SU-DHL-6 (cell line): ENCODE data around the gene ACTG1.

ENCODE experiments used
- H2AFZ ChIP-seq: fragments of 200-600 bp; sonication (generic); 2 replicates; pipeline ENCODE4 v1.6.1; 2014; ENCODE audit warnings: low read depth, mild to moderate bottlenecking, moderate library complexity, mixed read lengths, antibody characterized with exemption, low read length; ENCODE audit not compliant: severe bottlenecking
- H3F3A ChIP-seq: fragments of 200-600 bp; shearing (Covaris generic); 2 replicates; pipeline ENCODE4 v1.6.0; 2016; ENCODE audit warnings: antibody characterized with exemption, mild to moderate bottlenecking; ENCODE audit not compliant: insufficient read depth
- H3K27ac ChIP-seq: fragments of 200-600 bp; sonication (generic); 2 replicates; pipeline ENCODE4 v1.5.1; 2016; ENCODE audit warnings: low read depth, mild to moderate bottlenecking, low read length, moderate library complexity, mixed read lengths
- H3K27me3 ChIP-seq: fragments of 200-600 bp; sonication (generic), shearing (Covaris generic); 2 replicates; pipeline ENCODE4 v1.6.0; 2014; ENCODE audit warnings: mild to moderate bottlenecking, low read length
- H3K36me3 ChIP-seq: fragments of 200-600 bp; sonication (generic); 2 replicates; pipeline ENCODE4 v1.6.1; 2014; ENCODE audit warnings: mild to moderate bottlenecking, low read length, mixed read lengths
- H3K4me2 ChIP-seq: fragments of 300-600, 200-600 bp; shearing (Covaris generic), sonication (generic); 2 replicates; pipeline ENCODE4 v1.6.0; 2014; ENCODE audit warnings: low read length, low read depth, mild to moderate bottlenecking; ENCODE audit not compliant: poor library complexity, severe bottlenecking
- H3K4me3 ChIP-seq: fragments of 200-600 bp; sonication (generic); 2 replicates; pipeline ENCODE4 v1.5.1; 2014; ENCODE audit warnings: antibody characterized with exemption, low read length, mild to moderate bottlenecking, mixed read lengths; ENCODE audit not compliant: insufficient read depth, poor library complexity, severe bottlenecking
- H3K79me2 ChIP-seq: fragments of 200-600 bp; sonication (generic); 2 replicates; pipeline ENCODE4 v1.6.1; 2014; ENCODE audit warnings: mild to moderate bottlenecking, low read length, moderate library complexity; ENCODE audit not compliant: insufficient read depth
- H3K9ac ChIP-seq: fragments of 200-600 bp; sonication (generic); 2 replicates; pipeline ENCODE4 v1.7.0; 2014; ENCODE audit warnings: mild to moderate bottlenecking, low read length
- H3K9me2 ChIP-seq: fragments of 200-600 bp; sonication (generic); replicated peaks from 2 replicates; pipeline ENCODE4 v1.6.1; 2014; ENCODE audit warnings: low read length; ENCODE audit not compliant: insufficient read depth
- H3K9me3 ChIP-seq: fragments of 200-600 bp; sonication (generic); 2 replicates; pipeline ENCODE4 v1.6.1; 2014; ENCODE audit warnings: low read length, mixed read lengths; ENCODE audit not compliant: insufficient read depth
- H4K20me1 ChIP-seq: fragments of 200-600 bp; sonication (generic); 2 replicates; pipeline ENCODE4 v1.6.1; 2014; ENCODE audit warnings: low read depth, mild to moderate bottlenecking, antibody characterized with exemption, low read length, moderate library complexity, mixed read lengths
- CTCF ChIP-seq: fragments of 200-600 bp; sonication (generic); IDR thresholded peaks from one replicate; pipeline ENCODE4 v1.5.1; 2017; ENCODE audit warnings: antibody characterized with exemption, mild to moderate bottlenecking, low read length, moderate library complexity; ENCODE audit not compliant: insufficient read depth, poor library complexity, severe bottlenecking
- EZH2phosphoT487 ChIP-seq: fragments of 200-600 bp; sonication (generic), shearing (Covaris generic); conservative IDR thresholded peaks from 2 replicates; pipeline ENCODE4 v1.6.1; 2018; ENCODE audit warnings: mild to moderate bottlenecking, antibody characterized with exemption, low read length, moderate library complexity, mixed read lengths

ACTG1 gene

GRCh38 chr17:81518113-81518784 lies 5.7 kb upstream of the ACTG1 start:
- TF ChIP-seq CTCF (no peak), EZH2phosphoT487 (no peak)
- Histone ChIP-seq H3K4me2 (peak overlapping the region; percentile 71), H3K9ac (peak overlapping the region; percentile 89), H3K27ac (peak overlapping the region; percentile 95), H3K4me3 (peak overlapping the region; percentile 25), H3F3A (peaks cover 50% of the 10 kb centered on the region), H3K36me3 (no peaks in the 10 kb centered on the region), H3K9me3 (no peaks in the 10 kb centered on the region), H3K9me2 (no peaks in the 10 kb centered on the region), H3K79me2 (no peaks in the 10 kb centered on the region), H2AFZ (no peak overlapping the region), H4K20me1 (no peaks in the 10 kb centered on the region), H3K27me3 (no peaks in the 10 kb centered on the region)

- Histone ChIP-seq H3K79me2 (peaks cover under 1% of the 10 kb centered on the region; the same call in 1 of the 2 replicates), H3K27me3 (no peaks in the 10 kb centered on the region), H2AFZ (no peak overlapping the region), H3K9me3 (no peaks in the 10 kb centered on the region), H3K4me3 (peak overlapping the region; percentile 25), H4K20me1 (no peaks in the 10 kb centered on the region), H3K9ac (peak overlapping the region; percentile 89), H3K9me2 (no peaks in the 10 kb centered on the region), H3K36me3 (no peaks in the 10 kb centered on the region), H3K4me2 (peak overlapping the region; percentile 71), H3K27ac (peak overlapping the region; percentile 95), H3F3A (peaks cover 53% of the 10 kb centered on the region)
- TF ChIP-seq EZH2phosphoT487 (no peak), CTCF (no peak)
These were observed 4.9 kb upstream of the ACTG1 start for GRCh38 chr17:81517339-81518112.

- H4K20me1 ChIP-seq = peaks cover 2% of the 10 kb centered on the region; the same call in 1 of the 2 replicates
- H3K36me3 ChIP-seq = peaks cover 3% of the 10 kb centered on the region
- TF ChIP-seq EZH2phosphoT487 (no peak), CTCF (no peak)
- H3K9me2 ChIP-seq = no peaks in the 10 kb centered on the region
- H3K4me3 ChIP-seq = peak overlapping the region; percentile 11
- peaks cover 53% of the 10 kb centered on the region for H3F3A ChIP-seq
- H2AFZ ChIP-seq = no peak overlapping the region
- peak overlapping the region; percentile 89 for H3K9ac ChIP-seq
- peaks cover 6% of the 10 kb centered on the region for H3K79me2 ChIP-seq
- H3K27ac ChIP-seq = peak overlapping the region; percentile 95
- H3K4me2 ChIP-seq = peak overlapping the region; percentile 71
- no peaks in the 10 kb centered on the region for H3K27me3 ChIP-seq
- no peaks in the 10 kb centered on the region for H3K9me3 ChIP-seq
These were observed 4.4 kb upstream of the ACTG1 start for GRCh38 chr17:81517009-81517338.
